Measurements from ENCODE around the gene TRIM40.

TRIM40 gene

GRCh38 chr6:30196376-30196775 lies 60.4 kb downstream of the TRIM40 start:
- TF ChIP-seq, protein P1, sequence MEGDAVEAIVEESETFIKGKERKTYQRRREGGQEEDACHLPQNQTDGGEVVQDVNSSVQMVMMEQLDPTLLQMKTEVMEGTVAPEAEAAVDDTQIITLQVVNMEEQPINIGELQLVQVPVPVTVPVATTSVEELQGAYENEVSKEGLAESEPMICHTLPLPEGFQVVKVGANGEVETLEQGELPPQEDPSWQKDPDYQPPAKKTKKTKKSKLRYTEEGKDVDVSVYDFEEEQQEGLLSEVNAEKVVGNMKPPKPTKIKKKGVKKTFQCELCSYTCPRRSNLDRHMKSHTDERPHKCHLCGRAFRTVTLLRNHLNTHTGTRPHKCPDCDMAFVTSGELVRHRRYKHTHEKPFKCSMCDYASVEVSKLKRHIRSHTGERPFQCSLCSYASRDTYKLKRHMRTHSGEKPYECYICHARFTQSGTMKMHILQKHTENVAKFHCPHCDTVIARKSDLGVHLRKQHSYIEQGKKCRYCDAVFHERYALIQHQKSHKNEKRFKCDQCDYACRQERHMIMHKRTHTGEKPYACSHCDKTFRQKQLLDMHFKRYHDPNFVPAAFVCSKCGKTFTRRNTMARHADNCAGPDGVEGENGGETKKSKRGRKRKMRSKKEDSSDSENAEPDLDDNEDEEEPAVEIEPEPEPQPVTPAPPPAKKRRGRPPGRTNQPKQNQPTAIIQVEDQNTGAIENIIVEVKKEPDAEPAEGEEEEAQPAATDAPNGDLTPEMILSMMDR (IDR thresholded peaks at IDR 0.05; ENCODE audit: borderline replicate concordance, control extremely low read depth, extremely low read depth, insufficient read depth, missing control alignments), result no peak
- in situ Hi-C loops (cut with MboI; ENCODE audit: low sequenced_read_pairs, unreplicated experiment), result no loop called here
- no peak for DNase-seq (ENCODE audit: low spot score)
